NCI-H1048 (cell line): Measurements from ENCODE around the gene GYS1.
"Not testable (repeated sequence)": the region's sequence is repeated elsewhere in the genome, so short reads cannot be mapped to it uniquely, and the experiment has no call there.

ENCODE experiments used
- DNase-seq: peaks from one replicate; lab custom pipeline; 2025; lab: John Stamatoyannopoulos, UW

Gene GYS1

GRCh38 chr19:48938256-48938655, 54.9 kb downstream of the GYS1 start:
- no peak for DNase-seq

- DNase-seq = no peak
Measured at GRCh38 chr19:48935864-48936263, 57.2 kb downstream of the GYS1 start.

GRCh38 chr19:48934837-48935236, 58.3 kb downstream of the GYS1 start:
- no peak for DNase-seq

GRCh38 chr19:48933382-48933932, 59.7 kb downstream of the GYS1 start, which contains the start of gene DHDH:
Gene DHDH, plus strand, starts transcription at chr19:48933699. Its CDS starts 23 bp downstream, at chr19:48933722.
- DNase-seq = peak; percentile 86

- DNase-seq = no peak
Measured at GRCh38 chr19:48928164-48929025, 64.7 kb downstream of the GYS1 start.

- DNase-seq = not testable (repeated sequence)
Measured at GRCh38 chr19:48927692-48928091, 65.4 kb downstream of the GYS1 start.

GRCh38 chr19:48926909-48927308, 66.2 kb downstream of the GYS1 start:
- DNase-seq = no peak

- not testable (repeated sequence) for DNase-seq
Measured at GRCh38 chr19:48925890-48926289, 67.2 kb downstream of the GYS1 start.

- no peak for DNase-seq
Measured at GRCh38 chr19:48925240-48925843, 67.8 kb downstream of the GYS1 start.

- no peak for DNase-seq
Measured at GRCh38 chr19:48922548-48923490, 70.3 kb downstream of the GYS1 start.

- no peak for DNase-seq
Measured at GRCh38 chr19:48921721-48922500, 71.2 kb downstream of the GYS1 start.

- DNase-seq = no peak
Measured at GRCh38 chr19:48920949-48921348, 72.2 kb downstream of the GYS1 start.

GRCh38 chr19:48919271-48919670, 73.8 kb downstream of the GYS1 start:
- not testable (repeated sequence) for DNase-seq

- no peak for DNase-seq
Measured at GRCh38 chr19:48918801-48919247, 74.3 kb downstream of the GYS1 start.
